GM21367 (cell line): ENCODE results near the gene EHHADH.

Experiments used
- ATAC-seq: cut with Tn5 transposase; IDR thresholded peaks from one replicate; pipeline ENCODE4 v1.9.1; 2021; ENCODE audit not compliant: unreplicated experiment

EHHADH gene

DNA sequence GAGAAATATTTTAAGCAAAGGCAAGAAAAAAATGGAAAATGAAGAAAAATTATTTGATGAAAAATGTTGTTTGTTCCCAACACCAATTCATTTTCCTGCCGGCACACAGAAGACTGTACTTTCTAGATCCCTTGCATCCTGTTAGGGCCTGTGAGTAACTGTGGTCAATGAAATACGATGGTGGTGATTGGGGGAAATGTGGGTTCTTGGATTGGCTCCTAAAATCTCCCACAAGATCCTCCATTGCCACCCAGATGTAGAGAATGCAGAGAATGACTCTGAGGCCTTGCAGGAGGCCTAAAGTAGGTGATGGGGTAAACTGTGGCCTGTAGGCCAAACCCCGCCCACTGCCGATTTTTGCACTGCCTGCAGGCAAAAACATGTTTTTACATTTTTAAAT is 54.6 kb downstream of the EHHADH start:
- ATAC-seq = no peak

DNA sequence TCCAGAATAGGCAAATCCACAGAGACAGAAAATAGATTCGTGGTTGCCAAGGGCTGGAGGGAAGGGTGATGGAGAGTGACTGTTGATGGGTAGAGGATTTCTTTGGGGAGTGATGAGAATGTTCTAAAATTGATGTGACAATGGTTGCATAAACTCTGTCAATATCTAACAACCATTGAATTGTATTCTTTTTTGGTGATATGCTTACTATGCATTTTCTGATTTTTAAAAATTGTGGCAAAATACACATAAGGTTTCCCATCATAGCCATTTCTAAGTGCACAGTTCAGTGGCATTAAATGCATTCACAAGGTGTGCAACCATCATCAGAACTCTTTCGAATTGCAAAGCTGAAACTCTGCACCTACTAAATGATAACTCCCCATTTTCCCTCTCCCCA is 56.8 kb downstream of the EHHADH start:
- no peak for ATAC-seq

DNA sequence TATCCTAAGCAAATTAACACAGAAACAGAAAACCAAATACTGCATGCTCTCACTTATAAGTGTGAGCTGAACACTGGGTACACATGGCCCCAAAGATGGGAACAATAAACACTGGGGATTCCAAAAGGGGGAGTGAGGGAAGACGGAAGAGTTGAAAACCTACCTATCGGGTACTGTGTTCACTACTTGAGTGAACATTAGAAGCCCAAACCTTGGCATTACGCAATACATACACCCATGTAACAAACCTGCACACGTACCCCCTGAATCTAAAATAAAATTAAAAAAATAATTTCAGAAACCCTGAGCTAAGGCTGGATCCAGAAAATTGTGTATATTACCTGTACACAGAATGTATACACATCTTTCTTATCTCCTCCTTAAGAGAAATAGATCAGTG is 58.2 kb downstream of the EHHADH start:
- no peak for ATAC-seq

- ATAC-seq = no peak
These were observed 65.0 kb downstream of the EHHADH start for GRCh38 chr3:185188816-185189215.

GRCh38 chr3:185187391-185187790 is 66.5 kb downstream of the EHHADH start:
- ATAC-seq = no peak

DNA sequence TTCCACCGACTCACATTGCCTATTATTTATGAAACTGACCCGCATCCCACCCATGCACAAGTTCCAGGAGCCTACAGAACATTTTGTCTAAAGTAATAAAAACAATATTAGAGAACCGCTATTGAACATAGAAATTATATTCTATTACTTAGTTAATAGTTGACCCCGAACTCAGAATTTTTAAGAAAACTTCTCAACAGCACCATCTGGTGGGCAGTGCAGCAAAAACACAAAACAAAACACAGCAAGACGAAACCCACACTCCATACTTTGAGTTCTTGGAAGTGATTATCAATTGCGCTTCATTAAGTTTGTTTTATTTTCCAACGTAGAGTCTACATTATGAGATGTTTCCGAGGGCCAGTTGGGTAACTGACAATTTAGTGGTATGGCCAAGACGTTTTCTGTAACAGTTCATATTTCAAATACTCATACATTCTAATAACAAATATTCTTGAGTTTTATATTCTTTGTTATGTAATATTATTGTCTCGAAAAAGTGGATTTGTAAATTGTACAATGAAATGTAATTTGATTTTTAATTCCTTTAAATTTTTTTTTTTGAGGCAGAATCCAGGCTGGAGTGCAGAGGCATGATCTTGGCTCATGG is 77.0 kb downstream of the EHHADH start:
- no peak for ATAC-seq

GRCh38 chr3:185175370-185175987 is 78.4 kb downstream of the EHHADH start:
- ATAC-seq = peak; percentile 70

DNA sequence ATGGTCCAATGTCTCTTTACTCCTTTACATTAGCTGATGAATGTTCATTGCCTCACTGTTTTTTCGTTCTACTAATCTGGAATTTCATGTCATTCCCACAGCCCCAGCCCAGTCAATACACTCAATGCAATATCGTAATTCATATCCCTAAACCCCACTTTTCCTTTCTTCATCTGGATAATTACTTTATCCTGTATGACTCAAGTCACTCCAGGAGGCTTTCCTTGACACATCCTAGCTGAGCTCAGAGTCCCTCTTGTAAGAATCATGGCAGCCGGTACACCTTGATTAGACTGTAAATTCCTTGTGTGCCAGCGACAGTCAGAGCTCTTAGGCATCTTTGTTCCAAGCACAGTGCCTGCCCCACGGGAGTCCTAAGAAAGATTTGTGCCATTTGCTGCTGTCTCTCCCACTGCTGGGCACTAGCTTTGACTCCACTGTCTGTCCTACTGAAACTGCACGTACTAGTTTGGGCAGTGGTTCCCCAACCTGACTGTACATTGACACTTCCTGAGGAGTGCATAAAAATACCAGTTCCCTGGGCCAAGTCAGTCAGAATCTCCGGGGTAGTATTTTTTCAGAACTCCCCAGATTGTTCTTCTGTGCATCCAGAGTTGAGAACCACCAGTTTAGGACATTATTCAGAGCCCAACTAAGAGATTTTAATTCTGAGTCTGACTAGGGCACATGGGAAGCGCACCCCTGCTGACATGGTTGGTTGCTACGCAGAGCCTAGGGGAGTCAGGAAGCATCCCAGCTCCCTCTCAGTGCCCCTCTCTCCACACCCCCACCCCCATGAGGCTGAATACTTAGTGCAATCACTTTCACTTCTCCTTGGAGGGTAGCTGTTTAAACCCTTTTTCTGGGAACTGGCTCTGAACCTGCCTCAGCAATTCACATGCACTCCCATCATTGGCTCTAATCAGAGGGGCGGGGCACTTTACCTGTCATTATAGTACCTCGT is 81.5 kb downstream of the EHHADH start:
- no peak for ATAC-seq

GRCh38 chr3:185164428-185165217 is 89.2 kb downstream of the EHHADH start:
- no peak for ATAC-seq

DNA sequence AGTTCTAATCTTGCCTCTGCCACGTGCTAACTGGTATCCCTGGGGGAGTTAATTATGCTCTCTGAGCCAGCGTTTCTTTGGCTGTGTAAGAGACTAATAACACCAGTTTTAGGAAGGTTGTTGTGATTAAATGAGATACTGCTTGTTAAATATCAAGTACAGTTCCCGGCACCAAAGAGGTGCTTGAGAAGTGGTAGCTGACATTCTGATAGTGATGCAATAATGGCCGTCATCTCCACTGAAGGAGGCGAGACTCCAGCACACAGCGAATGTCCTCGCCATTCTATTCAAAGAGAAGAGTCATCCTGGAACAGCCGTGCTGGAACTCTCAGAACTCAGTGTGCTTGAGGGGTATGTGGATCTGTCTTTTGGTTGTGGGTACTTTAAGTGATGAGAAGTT is 91.2 kb downstream of the EHHADH start:
- no peak for ATAC-seq

GRCh38 chr3:185161761-185162160 is 92.1 kb downstream of the EHHADH start:
- ATAC-seq = no peak

DNA sequence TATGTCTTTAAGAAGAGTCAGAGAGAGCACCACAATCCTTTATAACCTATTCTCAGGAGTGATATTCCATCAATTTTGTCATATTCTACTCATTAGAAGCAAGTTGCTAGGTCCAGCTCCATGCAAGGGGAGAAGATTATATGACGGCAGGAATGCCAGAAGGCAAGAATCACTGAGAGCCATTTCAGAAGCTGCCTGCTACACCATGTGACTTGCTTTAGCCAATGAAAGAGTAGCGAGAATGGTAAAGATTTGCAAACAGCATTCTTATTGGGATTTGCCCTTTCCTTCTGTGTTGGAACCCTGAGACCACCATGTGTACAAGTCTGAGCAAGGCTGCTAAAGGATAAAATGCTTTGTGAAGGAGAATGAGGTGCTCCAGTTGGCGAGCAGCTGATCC is 96.5 kb downstream of the EHHADH start:
- no peak for ATAC-seq

DNA sequence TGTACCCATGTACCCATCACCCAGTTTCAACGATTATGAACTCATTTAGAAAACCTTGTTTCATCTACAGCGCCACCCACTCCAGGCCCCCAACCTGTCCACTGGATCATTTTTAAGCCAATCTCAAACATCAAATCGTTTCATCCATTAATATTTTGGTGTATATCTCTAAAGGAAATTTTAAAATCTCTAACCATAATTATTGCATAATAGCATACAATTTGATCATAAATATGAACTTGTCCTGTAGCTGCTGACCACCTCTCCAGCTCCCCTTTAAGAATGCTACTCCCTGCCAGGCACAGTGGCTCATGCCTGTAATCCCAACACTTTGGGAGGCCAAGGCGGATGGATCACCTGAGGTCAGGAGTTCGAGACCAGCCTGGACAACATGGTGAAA is 98.2 kb downstream of the EHHADH start:
- ATAC-seq = no peak

- ATAC-seq = no peak
These were observed 99.8 kb downstream of the EHHADH start for GRCh38 chr3:185153861-185154629.

DNA sequence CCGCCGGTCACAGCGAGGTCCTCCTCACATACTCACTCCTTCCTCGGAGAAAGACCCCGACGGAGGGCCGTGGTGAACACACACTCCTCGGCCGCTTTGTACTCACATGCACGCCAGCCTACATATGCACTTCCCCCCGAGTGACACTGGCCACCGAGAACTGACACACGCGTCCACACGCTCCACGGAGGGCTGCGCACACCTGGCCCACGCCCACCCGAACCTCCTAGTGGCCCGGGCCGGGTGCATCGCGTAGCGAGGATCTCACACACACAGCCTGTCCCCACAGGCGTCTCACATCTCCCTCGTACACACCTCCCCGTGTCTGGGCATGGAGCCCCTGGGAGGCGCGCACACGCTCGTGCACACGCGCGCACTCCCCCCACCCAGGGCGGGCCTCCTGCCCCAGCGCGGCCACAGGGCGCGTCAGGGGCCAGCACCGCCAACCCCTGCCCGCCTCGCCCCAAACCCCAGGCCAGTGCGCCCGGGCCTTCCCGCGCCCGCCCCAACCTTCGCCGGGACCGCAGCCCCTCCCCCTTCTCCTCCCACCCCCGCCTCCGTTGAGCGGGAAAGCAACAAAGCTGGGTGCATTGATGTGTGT is 100.6 kb downstream of the EHHADH start:
- ATAC-seq = no peak

- ATAC-seq = no peak
These were observed 101.3 kb downstream of the EHHADH start, which contains the start of gene C3orf70 for GRCh38 chr3:185152410-185153170. Gene C3orf70 (minus strand): TSS chr3:185153060. CDS start chr3:185152823, 237 bp downstream.

DNA sequence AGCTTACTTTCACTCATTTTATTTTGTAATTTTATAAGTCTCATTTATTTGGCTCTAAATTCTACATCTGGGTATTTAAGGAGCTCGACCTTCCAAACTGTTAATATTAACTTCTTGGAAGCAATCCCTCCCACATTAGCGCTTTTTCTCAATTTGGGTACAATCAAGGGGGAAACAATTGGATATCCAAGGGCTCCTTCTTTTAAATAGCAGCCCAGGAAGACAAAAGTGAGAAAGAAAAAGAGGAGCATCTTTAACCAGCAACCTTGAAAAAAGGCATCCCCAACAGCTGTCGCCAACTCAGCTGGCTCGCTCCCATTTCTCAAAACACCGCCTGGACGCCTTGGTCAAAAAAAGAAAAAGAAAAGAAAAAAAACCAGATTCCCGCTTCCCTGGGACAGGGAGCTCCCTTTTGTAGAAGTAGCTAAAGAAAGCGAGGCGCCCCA is 101.9 kb downstream of the EHHADH start:
- ATAC-seq = no peak

DNA sequence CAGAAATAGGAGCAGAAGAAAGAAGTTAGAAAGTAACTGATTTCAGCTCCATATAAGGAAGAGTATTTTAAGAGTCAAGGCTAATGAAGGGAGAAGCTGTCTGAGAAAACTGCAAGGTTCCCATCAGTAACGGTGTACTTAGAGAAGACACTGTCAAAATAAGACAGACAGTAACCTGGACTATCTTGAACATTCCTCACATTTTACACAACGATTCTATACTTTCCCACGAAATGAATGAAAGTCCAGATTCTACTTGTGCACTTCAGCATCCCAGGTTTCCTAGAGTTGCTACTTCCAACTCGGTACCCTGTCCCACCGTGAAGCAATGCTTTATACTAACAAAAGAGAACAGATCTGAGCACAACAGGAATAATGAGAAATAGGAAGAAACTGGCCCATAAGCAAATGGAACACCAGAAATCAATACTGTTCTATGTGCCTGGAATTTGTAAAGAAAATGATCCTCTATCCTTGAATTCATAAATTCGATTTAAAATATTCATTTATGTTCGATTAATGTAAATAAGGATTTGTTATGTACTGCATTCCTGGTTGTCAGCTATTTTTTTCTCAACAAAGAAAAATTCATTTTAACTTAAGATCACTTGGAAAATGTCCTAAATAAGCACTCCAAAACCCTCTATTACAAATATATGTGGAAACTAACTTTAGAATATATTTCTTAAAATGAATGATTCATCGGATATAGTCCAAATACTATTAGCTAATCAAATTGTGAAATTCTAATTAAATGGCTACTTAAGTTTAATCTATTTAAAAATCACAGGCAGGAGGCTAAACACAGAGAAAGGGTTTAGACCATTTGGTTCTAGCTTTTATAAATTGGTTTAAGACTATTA is 102.5 kb downstream of the EHHADH start:
- ATAC-seq = no peak
